NCI-H2107 treated with DMSO at 0.1 percent for 48 hours (cell line): ENCODE measurements around the gene NACC2.

Experiments
- DNase-seq: peaks from one replicate; lab custom pipeline; 2025; ENCODE audit not compliant: unreplicated experiment; lab: John Stamatoyannopoulos, UW

The NACC2 gene

GRCh38 chr9:135998410-135999071 is 96.5 kb downstream of the NACC2 start:
- DNase-seq = no peak

GRCh38 chr9:135998016-135998380 is 97.1 kb downstream of the NACC2 start:
- DNase-seq = no peak

GRCh38 chr9:135997090-135998015 is 97.7 kb downstream of the NACC2 start:
- no peak for DNase-seq

- DNase-seq = no peak
Measured at GRCh38 chr9:135995816-135996215, 99.3 kb downstream of the NACC2 start.

- DNase-seq = no peak
Measured at GRCh38 chr9:135994501-135995192, 100.4 kb downstream of the NACC2 start.

- DNase-seq = no peak
Measured at GRCh38 chr9:135993765-135994500, 101.2 kb downstream of the NACC2 start.

GRCh38 chr9:135993409-135993742 is 101.7 kb downstream of the NACC2 start:
- no peak for DNase-seq

- no peak for DNase-seq
Measured at GRCh38 chr9:135992486-135993408, 102.3 kb downstream of the NACC2 start.

- DNase-seq = no peak
Measured at GRCh38 chr9:135991771-135992170, 103.3 kb downstream of the NACC2 start.

GRCh38 chr9:135990468-135991429 is 104.3 kb downstream of the NACC2 start:
- no peak for DNase-seq

- DNase-seq = peak; percentile 37
Measured at GRCh38 chr9:135989722-135990467, 105.2 kb downstream of the NACC2 start.

GRCh38 chr9:135989157-135989556 is 105.9 kb downstream of the NACC2 start:
- no peak for DNase-seq

- no peak for DNase-seq
Measured at GRCh38 chr9:135988493-135988892, 106.6 kb downstream of the NACC2 start.

GRCh38 chr9:135987838-135988404 is 107.2 kb downstream of the NACC2 start:
- DNase-seq = no peak

GRCh38 chr9:135986605-135987004 is 108.5 kb downstream of the NACC2 start:
- DNase-seq = no peak

- DNase-seq = no peak
Measured at GRCh38 chr9:135985889-135986288, 109.2 kb downstream of the NACC2 start.

- no peak for DNase-seq
Measured at GRCh38 chr9:135985459-135985774, 109.7 kb downstream of the NACC2 start.

GRCh38 chr9:135984072-135984710 is 110.9 kb downstream of the NACC2 start:
- DNase-seq = no peak
